Activated effector memory CD4-positive, alpha-beta T cell treated with anti-CD3 and anti-CD28 coated beads, Interleukin-2, amount 50 U/mL, for 16 hours (primary cell): ENCODE results near the gene IFRD1.

ENCODE experiments used
- DNase-seq: peaks from one replicate; pipeline ENCODE4 v3.0.0-alpha.2; 2020

The IFRD1 gene, protein sequence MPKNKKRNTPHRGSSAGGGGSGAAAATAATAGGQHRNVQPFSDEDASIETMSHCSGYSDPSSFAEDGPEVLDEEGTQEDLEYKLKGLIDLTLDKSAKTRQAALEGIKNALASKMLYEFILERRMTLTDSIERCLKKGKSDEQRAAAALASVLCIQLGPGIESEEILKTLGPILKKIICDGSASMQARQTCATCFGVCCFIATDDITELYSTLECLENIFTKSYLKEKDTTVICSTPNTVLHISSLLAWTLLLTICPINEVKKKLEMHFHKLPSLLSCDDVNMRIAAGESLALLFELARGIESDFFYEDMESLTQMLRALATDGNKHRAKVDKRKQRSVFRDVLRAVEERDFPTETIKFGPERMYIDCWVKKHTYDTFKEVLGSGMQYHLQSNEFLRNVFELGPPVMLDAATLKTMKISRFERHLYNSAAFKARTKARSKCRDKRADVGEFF

DNA sequence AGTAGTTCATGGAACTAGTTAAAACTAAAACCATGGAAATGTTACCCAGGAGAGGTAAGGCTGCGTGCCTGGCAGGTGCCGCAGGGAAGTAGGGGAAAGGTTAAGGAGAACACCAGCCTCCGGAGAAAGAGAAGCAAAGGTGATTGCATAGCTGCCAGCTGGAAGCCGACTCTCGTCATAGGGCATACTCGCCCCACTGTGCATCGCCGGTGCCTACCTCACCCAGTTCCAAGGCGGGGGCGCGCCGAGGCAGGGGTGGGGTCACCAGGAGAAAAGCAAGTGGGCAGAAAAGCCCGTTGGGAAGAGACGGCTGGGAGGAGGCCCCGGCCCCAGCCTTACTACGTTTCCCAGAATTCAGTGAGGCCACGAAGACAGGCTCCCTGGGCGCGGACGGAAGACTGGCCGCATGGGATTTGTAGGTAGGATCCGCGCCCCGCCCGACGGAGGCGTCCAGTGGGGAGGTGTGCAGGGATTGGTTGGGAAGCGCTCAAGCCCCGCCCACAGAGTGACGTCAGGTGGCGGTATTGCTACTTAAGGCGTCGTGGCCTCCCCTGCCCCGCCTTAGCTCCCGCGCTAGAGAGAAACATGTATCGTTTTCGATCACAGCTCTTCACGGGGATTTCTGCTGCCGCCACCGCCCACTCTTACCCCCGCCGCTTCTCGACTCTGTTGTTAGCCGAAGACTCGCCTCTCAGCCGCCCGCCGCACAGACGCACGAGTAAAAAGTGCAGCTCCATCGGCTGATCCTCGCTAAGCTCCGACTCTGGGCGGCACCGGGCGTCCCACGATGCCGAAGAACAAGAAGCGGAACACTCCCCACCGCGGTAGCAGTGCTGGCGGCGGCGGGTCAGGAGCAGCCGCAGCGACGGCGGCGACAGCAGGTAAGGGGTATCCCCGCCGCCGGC lies at the start of gene IFRD1:
Gene IFRD1 (plus strand): TSS at position 559 of the 905 bp plus-strand sequence. CDS start 229 bp downstream, at position 788.
- DNase-seq = peak; percentile 99

DNA sequence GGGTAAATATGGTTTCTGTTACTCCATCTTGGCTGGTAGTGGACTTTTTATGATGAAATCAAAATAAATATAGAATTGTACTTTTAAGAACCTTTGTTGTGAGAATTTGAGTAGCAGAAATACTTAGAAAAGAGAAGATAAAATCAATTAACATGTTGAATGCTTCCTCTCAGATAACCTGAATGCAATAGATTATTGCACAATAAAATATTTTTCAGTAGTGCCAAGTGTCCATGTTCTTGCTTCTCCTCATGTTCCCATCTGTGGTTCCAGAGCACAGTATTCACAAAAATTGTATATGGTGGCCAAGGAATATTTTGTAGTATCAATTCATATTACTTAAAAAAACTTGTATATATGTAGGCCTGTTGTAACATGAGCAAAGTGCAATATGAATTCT lies 45.9 kb upstream of the IFRD1 start:
- no peak for DNase-seq

DNA sequence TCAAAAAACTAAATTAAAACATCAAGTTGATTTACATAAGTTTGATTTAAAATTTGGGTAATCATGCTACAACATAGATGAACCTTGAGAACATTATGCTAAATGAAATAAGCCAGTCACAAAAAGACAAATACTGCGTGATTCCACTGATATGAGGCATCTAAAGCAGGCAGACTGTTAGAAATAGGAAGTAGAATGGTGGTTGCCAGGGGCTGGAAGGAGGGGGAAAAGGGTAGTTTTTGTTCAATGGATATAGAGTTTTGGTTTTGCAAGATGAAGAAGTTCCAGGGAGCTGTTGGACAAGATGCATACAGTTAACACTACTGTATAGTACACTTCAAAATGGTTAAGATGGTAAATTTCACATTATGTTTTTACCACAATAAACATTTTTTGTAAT lies 45.0 kb upstream of the IFRD1 start:
- no peak for DNase-seq

DNA sequence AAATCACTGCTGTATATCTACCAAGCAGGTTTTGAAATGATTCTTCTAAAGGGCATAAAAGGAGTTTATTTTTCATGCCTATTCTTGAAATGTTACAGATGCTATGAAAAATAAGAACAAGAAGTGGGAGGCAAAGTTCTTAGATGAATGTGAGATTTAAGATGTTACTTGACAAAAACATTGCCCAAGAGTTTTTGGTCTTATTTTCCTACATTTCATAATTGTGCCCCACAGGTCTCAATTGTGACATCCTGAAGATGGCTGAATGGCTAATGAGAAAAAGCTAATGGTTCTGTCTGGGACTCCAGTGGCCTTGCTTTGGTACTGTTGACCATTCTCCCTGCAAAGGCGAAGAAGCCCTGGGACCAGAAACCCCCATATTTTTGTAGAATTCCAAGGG lies 43.0 kb upstream of the IFRD1 start:
- DNase-seq = no peak

DNA sequence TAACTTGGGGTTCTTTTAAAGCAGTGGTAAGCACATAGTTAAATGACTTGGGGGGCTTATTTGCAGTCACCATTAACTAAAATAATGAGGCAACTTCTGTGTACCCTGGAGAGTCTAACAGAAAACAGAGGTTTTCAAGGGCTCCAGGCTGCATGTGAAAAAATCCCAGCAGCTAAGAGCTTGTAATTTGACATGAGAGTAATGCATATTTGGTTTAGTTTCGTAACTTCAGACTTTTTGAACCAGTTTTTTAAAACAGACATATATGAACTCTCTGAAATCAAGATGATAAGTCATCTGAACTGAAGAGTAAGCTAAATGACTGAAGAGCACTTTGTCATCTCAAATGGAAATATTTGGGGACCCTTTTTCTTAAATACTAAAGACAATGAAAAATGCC lies 40.2 kb upstream of the IFRD1 start:
- no peak for DNase-seq

DNA sequence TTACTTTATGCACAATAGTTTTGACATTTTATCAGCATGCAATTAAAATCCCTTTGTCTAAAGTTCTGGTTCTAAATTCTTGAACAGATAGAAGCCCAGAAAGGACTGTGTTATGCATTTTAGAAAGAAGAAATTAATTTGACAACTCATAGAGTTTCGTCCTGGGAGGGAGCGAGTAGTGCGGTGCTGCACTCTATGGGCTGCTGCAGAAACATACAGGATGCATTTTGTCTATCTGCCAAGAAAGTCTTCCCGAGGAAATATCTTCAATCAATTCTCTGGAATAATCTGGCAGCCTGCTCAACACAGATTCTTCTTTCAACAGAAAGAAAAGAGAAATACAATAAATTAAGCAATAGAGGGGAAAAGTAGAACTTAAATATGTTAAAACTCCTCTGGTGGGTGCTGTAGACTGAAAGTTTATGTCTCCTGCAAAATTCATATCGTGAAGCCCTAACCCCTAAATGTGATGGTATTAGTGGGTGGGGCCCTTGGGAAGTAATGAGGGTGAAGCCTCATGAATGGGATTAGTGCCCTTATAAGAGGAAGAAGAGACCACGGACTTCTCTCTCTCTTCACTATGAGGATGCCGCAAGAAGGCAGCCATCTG lies 39.0 kb upstream of the IFRD1 start:
- DNase-seq = no peak

DNA sequence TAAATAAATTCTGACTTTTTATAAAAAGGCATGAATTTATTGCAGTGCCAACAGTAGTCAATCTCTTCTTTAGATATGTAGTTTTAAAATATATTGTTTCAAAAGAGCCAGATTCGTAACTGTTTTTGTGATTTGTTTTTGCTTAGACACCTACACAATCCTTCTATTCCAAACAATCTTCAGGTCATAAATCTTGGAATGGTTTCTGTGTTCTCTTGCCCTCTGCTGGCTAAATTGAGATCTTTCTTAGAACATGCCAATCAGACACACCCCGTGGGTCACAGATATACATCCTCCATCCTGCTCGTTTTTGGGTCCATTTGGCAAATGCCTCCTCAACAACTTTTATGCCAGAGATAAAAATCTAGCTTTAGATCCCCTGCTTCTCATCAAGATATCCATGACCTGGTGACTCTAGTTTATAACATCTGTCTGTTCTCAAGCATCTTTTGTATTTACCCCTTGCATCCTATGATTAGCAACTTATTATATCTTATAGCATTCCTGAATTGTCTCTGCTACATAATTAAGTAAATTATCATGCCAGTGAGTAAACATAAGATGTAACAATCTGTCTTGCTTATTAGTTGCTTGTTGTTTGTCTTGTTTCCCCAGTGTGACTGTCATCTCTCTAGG lies 35.3 kb upstream of the IFRD1 start:
- no peak for DNase-seq

DNA sequence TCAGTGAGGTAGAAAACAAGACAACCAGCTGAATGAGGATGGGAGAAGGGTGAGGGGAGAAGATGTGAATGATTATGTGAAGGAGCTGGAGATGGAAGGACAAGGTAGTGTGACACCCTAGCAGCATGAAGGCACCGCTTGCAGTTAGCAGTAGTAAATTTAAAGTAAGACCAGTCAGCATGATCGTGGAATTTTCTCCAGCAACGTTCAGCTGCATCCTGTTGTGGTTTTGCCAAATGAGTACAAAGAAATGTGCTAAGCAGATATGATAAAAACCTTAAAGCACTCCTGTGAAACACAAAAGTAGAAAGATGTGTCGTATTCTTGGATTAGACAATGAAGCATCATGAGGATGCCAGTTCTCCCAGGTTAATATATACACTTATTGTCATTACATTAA lies 34.1 kb upstream of the IFRD1 start:
- DNase-seq = no peak

DNA sequence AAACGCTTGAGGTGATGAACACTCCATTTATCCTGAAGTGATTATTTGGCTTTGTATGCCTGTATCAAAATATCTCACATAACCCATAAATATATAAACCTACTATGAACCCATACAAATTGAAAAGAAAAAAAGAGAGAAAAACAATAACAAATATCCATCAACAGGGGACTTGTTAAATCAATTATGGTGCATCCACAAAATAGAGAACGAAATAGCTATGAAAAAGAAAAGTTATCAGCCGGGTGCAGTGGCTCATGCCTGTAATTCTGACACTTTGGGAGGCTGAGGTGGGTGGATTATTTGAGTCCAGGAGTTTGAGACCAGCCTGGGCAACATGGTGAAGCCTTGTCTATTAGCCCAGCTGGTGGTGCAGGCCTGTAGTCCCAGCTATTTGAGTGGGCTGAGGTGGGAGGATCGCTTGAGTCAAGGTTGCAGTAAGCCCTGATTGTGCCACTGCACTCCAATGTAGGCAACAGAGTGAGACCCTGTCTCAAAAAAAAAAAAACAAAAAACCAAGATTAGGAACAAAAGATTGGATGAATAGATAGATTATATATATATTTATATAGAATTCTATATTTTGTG lies 30.6 kb upstream of the IFRD1 start:
- no peak for DNase-seq

DNA sequence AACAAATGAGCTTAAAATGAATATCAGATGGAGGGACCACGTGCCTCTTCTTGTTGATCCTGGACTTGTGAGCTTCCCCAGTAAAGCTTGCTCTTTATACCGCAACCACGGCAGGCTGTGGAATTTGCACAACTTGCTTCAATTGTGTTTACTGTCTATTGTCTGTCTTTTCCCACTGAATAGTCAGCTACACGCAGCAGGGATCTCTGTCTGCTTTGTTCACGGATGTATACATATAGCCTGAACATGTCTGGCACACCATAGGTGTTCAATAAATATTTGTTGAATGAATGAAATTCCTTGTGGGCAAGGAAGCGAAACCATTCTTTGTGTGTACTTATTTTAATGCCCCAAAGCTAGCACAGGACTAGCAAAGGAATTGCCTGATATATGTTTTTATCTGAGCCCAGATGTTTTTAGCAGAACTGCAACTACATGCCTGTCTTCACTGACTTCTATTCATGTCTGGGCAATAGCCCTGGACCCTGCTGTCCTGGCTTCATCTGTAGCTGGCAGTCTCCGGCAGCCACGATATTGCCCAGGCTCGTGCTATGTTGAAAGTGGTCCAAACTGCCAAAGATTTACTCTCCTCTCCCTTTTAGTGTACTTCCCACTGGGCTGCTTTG lies 29.9 kb upstream of the IFRD1 start:
- DNase-seq = no peak

DNA sequence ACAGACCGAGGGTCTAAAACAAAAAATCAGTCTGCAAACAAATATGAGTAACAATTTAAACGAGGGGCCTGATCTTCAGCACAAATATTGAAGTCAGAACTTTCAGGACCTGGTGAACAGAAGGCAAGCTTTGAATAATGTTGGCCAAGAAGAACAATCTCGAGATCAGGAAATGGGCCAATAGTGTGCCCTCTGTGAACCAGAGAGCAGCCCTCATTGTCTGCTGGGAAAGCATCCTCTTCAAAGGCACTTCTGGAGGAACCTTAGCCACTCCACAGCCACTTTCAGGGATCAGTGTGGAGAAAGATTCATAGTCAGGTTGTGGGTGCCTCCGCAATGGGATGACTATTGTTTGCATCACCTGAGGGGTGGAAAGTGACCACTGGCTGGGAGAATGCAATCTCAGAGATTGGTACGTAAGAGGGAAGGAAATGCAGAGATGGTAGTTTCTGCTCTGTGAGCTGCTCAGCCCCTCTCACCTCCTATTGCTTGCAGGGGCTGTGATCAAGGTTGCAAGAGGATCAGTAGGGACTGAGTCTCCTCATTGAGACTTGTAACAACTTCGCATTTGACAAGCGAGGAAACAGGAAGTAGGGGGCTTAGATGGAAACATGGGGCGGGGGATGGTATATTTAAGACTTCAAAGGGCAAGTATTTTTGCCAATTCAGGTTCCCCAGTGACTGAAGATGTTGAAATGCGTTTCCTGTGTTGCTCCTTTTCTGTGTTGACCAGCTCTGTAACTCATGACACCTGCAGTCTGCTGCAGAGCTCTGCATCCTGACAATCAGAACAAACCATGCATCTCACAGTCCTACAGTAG lies 28.4 kb upstream of the IFRD1 start:
- no peak for DNase-seq

DNA sequence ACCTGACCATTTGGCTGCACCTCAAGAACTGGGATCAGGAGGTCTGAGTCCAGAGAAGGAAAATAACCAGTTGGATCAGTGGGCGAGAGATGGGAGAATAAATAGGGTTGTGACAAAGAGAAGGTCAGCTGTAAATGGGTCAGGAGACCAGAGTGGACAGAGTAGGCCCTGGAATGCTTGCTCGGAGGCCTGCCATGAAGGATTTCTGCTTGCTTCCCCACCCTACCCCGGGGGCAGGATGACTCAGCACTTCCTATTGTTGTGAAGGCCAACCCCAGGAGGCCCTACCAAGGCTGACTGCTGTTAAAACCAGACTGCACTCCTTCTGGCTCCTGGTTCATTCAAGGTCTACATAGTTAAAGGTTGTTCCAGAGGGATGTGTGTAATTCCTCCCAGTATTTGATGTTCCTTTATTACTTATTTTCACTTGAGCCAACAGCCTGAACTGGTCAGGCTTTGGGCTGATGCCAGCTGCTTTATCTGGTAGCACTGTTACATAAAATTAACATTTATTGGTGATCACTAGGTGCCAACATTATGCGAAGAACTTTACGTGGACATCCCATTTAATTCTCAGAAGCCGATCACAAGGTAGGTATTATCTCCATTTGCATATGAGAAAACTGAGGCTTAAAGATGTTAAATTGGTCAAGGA lies 27.3 kb upstream of the IFRD1 start:
- DNase-seq = peak; percentile 64

DNA sequence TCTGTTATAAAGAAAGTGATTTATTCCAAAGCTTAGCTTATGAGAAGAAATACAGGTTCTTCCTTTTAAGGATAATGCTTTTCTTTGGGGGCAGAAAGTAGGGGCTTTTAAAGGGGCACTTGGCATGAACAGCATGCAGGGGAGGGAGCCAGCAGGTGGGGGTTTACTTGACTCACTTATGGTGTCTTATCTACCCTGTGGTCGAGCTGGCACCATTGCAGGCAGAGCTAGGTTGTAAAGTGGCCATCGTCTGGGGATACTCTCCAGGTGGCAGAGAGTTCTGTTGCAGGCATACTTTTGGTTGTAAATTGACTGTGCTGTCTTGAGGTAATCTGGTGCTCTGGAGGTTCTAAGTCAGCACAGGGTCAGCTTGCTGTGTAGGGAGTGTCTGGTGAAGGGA lies 26.3 kb upstream of the IFRD1 start:
- DNase-seq = no peak

DNA sequence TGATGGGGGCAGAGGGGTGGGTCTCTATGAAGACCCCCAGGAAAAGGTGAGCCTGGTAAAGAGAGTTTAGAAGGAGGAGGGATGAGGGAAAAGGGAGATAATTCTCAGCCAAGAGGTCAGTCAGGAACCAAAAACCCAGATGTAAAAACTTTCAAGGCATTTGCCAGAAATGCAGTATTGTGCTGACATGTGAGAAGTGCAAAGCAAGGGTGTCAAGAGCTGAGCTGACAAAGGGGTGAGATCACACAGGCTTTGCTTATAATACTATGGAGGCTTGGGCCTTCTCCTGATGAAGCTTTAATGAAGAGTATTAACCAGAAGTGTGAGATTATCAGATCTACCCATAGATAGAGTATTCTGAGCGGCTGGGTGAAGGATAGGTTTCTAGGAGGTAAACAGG lies 22.3 kb upstream of the IFRD1 start:
- DNase-seq = no peak

DNA sequence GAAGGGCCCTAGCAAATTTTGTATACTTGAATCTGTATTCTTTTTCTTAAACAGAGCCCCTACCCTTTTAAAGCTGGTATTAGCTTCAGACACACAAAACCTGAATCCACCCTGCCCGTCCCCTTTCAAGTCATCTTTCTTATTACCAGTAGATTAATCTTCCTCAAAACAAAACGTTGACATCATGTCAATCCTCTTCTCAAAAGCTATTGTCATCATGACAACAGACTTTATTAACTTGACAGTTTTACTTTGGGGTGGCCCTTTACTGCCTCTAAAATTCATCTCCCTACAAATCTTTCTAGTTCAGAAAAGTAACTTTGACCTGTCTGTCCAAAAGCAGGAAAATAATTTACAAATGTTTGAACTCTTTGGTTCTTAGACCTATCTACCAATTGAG lies 21.5 kb upstream of the IFRD1 start:
- no peak for DNase-seq

DNA sequence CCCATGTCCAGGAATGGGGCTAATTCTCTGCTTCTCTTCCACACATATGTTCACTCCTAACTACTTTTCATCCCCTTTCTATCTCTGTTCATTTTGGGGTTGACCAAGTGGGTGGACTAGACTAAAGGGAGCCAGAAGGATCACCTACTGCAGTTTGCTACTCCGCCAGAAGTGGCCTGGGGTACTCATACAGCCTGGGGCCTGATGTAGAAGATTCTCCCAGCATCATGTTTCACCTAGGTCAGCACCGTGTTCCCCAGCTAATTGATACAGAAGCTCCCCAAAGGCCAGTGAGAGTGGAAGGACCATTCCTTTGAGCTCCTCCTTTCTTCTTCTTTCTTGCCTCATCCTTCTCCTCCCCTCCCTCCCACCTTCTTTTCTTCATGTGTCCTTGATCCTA lies 19.6 kb upstream of the IFRD1 start:
- no peak for DNase-seq

DNA sequence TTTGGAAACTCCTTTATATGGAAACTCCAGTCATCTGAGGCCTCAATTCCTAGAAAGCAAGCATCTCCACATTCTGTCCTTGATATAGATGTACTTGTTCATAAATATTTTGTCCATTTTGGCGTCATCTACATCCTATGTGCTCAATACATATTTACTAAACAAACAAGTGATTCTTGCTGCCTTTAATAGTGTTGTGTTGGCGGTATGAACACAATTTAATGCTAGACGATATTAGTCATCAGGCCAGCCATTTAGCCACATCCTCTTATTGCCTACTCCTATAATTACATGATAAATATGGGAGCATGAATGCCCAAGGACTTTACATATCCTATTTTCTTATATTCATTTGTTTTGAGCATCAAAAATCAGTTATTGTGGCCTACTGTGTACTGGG lies 18.5 kb upstream of the IFRD1 start:
- DNase-seq = no peak

DNA sequence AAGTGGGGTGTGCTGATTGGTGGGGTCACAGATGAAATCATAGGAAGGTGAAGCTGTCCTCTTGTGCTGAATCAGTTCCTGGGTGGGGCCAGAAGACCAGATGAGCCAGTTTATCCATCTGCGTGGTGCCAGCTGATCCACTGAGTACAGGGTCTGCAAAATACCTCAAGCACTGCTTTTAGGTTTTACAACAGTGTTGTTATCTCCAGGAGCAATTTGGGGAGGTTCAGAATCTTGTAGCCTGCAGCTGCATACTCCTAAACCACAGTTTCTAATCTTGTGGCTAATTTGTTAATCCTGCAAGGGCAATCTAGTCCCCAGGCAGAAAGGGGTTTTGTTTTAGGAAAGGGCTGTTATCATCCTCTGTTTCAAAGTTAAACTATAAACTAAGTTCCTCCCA lies 17.0 kb upstream of the IFRD1 start:
- DNase-seq = no peak

DNA sequence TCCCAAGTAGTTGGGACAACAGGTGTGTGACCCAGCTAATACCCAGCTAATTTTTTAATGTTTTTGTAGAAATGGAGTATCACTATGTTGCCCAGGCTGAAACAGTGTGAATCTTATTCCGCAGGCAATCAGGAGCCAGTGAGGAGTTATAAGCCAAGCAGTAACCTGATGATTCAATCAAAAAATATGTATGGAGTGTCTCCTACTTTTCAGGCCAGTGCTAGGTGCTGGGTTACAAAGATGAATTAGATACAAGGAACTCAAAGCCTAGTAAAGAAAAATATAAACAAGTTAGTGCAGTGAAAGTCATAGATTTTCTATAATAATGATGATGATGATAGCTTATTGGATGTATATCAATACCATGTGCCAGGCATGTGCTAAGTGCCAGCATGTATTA lies 13.2 kb upstream of the IFRD1 start:
- DNase-seq = no peak

DNA sequence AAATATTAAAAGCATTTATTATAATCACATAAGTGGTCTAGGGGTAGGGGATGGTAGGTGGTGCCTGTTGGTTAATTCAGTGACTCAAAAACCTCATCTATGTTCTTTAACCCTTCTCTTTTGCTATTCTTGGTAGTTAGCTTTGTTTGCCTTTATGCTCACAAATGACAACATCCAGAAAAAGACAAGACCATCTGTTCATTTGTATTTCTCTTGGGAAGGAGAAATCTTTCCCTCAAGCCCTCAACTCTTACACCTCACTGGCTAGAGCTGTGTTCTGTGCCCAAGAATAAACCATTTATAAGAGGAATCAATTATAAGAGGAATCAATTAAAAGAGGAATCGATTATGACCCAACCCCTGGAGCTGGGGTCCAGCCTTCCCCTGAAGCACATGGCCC lies 10.8 kb upstream of the IFRD1 start:
- no peak for DNase-seq

DNA sequence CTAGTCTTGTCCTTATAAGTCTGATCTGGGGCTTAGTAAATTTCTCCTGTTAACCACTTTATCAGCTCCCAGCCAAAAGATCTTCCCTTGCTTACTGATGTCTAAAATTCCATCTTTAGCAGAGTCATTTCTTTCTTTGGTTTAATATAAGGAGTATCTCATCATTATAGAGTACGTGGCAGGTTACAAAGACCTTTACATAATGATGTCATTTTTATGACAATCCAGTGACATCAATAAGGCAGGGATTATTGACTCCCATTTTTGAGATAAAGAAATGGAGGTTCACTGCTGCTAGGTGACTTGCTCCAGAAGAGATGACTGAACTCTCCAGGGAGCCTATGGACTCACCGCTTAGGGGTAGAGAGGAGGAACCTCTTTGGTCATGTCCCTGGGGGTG lies 8.1 kb upstream of the IFRD1 start:
- DNase-seq = no peak
